ENCODE results near the gene ADAP1.

GRCh38 chr7:886626-887487 is 67.6 kb downstream of the ADAP1 start:
- TF ChIP-seq CTCF (IDR thresholded peaks at IDR 0.05; ENCODE audit: borderline replicate concordance, extremely low read depth, low read length, poor library complexity, severe bottlenecking) (no peak), EZH2 (IDR thresholded peaks at IDR 0.05; ENCODE audit: borderline replicate concordance, low read depth, low read length, severe bottlenecking) (no peak)

Measured in DND-41 (cell line).